Measurements from ENCODE around the gene XG.
"Not testable (repeated sequence)": the region's sequence is repeated elsewhere in the genome, so short reads cannot be mapped to it uniquely, and the experiment has no call there.

Gene XG

DNA sequence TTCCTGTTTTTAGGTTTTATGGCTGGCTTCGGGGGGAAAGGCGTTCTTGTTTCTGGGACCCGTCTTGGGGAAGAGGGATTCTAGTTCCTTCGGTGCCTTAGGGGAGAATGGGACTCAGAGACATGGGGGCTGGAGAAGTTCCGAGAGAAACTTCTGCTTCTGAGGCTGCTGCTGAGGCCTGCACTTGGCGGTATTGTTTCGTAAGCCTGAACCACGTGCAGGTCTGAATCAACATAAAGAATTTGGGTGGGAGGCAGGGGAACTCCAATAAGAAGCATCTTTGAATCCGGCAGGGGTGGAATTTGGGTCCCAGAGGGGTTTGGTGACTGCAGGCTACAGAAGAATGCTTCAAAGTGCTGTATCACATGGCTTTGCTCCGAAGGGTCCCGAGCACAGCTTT lies 15.1 kb downstream of the XG start:
- Histone ChIP-seq H2AFZ (ENCODE audit: low read depth, low read length) (no peak overlapping the region), H3K79me2 (ENCODE audit: low read length) (no peaks in the 10 kb centered on the region), H3K9me3 (ENCODE audit: insufficient read depth, low read length) (no peaks in the 10 kb centered on the region), H3K4me1 (ENCODE audit: low read length) (no peaks in the 10 kb centered on the region), H3K4me2 (ENCODE audit: low read length) (no peak overlapping the region), H4K20me1 (ENCODE audit: insufficient read depth, low read length) (no peaks in the 10 kb centered on the region), H3K27ac (ENCODE audit: low read length) (no peak overlapping the region), H3K36me3 (replicated peaks; ENCODE audit: low read depth, low read length) (no peaks in the 10 kb centered on the region), H3K4me3 (ENCODE audit: low read length) (no peak overlapping the region), H3K9ac (ENCODE audit: low read length) (no peak overlapping the region), H3K27me3 (ENCODE audit: low read depth, low read length) (peaks cover 6% of the 10 kb centered on the region; the same call in 1 of the 2 replicates)
- no peak for TF ChIP-seq EZH2phosphoT487 (IDR thresholded peaks at IDR 0.05; ENCODE audit: low read depth)
- TF ChIP-seq, protein P1, sequence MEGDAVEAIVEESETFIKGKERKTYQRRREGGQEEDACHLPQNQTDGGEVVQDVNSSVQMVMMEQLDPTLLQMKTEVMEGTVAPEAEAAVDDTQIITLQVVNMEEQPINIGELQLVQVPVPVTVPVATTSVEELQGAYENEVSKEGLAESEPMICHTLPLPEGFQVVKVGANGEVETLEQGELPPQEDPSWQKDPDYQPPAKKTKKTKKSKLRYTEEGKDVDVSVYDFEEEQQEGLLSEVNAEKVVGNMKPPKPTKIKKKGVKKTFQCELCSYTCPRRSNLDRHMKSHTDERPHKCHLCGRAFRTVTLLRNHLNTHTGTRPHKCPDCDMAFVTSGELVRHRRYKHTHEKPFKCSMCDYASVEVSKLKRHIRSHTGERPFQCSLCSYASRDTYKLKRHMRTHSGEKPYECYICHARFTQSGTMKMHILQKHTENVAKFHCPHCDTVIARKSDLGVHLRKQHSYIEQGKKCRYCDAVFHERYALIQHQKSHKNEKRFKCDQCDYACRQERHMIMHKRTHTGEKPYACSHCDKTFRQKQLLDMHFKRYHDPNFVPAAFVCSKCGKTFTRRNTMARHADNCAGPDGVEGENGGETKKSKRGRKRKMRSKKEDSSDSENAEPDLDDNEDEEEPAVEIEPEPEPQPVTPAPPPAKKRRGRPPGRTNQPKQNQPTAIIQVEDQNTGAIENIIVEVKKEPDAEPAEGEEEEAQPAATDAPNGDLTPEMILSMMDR (IDR thresholded peaks at IDR 0.05; ENCODE audit: low read depth, low read length): no peak

GRCh38 chrX:2767631-2768455 lies 16.0 kb downstream of the XG start:
- Histone ChIP-seq H3K27me3 (ENCODE audit: low read depth, low read length) (peaks cover 6% of the 10 kb centered on the region; the same call in 1 of the 2 replicates), H3K4me1 (ENCODE audit: low read length) (no peaks in the 10 kb centered on the region), H3K4me2 (ENCODE audit: low read length) (no peak overlapping the region), H3K27ac (ENCODE audit: low read length) (no peak overlapping the region), H4K20me1 (ENCODE audit: insufficient read depth, low read length) (no peaks in the 10 kb centered on the region), H3K79me2 (ENCODE audit: low read length) (no peaks in the 10 kb centered on the region), H2AFZ (ENCODE audit: low read depth, low read length) (no peak overlapping the region), H3K36me3 (replicated peaks; ENCODE audit: low read depth, low read length) (no peaks in the 10 kb centered on the region), H3K9me3 (ENCODE audit: insufficient read depth, low read length) (no peaks in the 10 kb centered on the region), H3K4me3 (ENCODE audit: low read length) (no peak overlapping the region), H3K9ac (ENCODE audit: low read length) (no peak overlapping the region)
- TF ChIP-seq EZH2phosphoT487 (IDR thresholded peaks at IDR 0.05; ENCODE audit: low read depth): no peak
- TF ChIP-seq, protein P1 (IDR thresholded peaks at IDR 0.05; ENCODE audit: low read depth, low read length): no peak

DNA sequence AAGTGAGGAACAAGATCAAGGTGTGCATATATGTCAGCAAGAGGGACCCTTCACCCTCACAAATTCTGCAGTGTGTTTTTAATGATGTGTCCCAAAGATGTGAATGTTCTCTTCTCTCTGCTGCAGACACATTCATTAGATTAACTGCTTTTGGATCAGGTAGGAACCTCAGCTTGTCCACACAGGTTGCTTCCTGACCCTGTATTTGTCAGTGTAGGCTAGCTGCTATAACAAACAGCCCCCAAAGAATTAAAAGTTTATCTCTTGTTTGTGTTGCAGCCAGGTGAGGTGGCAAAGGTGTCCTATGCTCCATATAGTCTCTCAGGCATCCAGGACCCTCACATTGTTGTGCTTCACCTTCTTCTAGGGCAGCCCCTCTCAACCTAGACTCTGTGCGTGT lies 17.8 kb downstream of the XG start:
- H3K27me3 ChIP-seq (ENCODE audit: low read depth, low read length): peaks cover 8% of the 10 kb centered on the region; the same call in 1 of the 2 replicates
- no peak overlapping the region for H3K4me2 ChIP-seq (ENCODE audit: low read length)
- H3K4me1 ChIP-seq (ENCODE audit: low read length): no peaks in the 10 kb centered on the region
- no peaks in the 10 kb centered on the region for H3K36me3 ChIP-seq (replicated peaks; ENCODE audit: low read depth, low read length)
- no peak overlapping the region for H3K9ac ChIP-seq (ENCODE audit: low read length)
- H3K79me2 ChIP-seq (ENCODE audit: low read length): no peaks in the 10 kb centered on the region
- no peak for TF ChIP-seq EZH2phosphoT487 (IDR thresholded peaks at IDR 0.05; ENCODE audit: low read depth)
- TF ChIP-seq, protein P1 (IDR thresholded peaks at IDR 0.05; ENCODE audit: low read depth, low read length): no peak
- no peaks in the 10 kb centered on the region for H4K20me1 ChIP-seq (ENCODE audit: insufficient read depth, low read length)
- H2AFZ ChIP-seq (ENCODE audit: low read depth, low read length): no peak overlapping the region
- no peaks in the 10 kb centered on the region; the same call in 1 of the 2 replicates for H3K9me3 ChIP-seq (ENCODE audit: insufficient read depth, low read length)
- H3K4me3 ChIP-seq (ENCODE audit: low read length): no peak overlapping the region
- H3K27ac ChIP-seq (ENCODE audit: low read length): no peak overlapping the region

DNA sequence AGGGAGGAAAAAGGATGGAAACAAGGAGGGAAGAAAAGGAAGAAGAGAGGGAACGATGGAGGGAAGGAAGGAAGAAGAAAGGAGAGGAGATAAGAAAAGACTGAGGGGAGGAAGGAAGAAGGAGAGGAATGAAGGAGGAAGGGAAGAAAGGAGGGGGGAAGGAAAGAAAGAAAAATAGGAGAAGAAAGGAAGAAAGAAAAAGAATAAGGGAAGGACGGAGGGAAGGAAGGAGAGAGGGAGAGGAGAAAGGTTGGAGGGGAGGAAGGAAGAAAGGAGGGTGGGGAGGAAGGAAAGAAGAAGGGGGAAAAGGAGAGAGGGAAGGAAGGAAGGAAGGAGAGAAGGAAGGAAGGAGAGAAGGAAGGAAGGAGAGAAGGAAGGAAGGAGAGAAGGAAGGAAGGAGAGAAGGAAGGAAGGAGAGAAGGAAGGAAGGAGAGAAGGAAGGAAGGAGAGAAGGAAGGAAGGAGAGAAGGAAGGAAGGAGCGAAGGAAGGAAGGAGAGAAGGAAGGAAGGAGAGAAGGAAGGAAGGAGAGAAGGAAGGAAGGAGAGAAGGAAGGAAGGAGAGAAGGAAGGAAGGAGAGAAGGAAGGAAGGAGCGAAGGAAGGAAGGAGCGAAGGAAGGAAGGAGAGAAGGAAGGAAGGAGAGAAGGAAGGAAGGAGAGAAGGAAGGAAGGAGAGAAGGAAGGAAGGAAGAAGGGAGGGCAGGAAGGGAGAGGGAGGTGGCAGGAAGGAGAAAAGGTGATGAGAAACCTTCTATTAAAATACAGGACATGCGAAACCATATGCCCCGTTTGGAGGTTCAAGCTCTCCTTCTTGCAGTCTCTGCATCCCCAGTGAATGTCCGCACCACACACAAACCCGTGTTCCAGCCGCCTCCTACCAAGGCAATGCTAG lies 21.6 kb downstream of the XG start:
- not testable (repeated sequence) for H4K20me1 ChIP-seq (ENCODE audit: insufficient read depth, low read length); H3K36me3 ChIP-seq (replicated peaks; ENCODE audit: low read depth, low read length); H3K9me3 ChIP-seq (ENCODE audit: insufficient read depth, low read length); H3K4me1 ChIP-seq (ENCODE audit: low read length); H3K4me3 ChIP-seq (ENCODE audit: low read length); H3K4me2 ChIP-seq (ENCODE audit: low read length); H3K9ac ChIP-seq (ENCODE audit: low read length); H3K79me2 ChIP-seq (ENCODE audit: low read length); H3K27ac ChIP-seq (ENCODE audit: low read length); H3K27me3 ChIP-seq (ENCODE audit: low read depth, low read length); H2AFZ ChIP-seq (ENCODE audit: low read depth, low read length)

Data from OCI-LY3 (cell line).